DND-41 (cell line): ENCODE measurements around the gene THSD7A.

Experiments used
- CTCF ChIP-seq: IDR thresholded peaks from 2 replicates; pipeline ENCODE4 v1.5.1; 2012; ENCODE audit warnings: borderline replicate concordance, low read length, moderate library complexity, mild to moderate bottlenecking; ENCODE audit not compliant: poor library complexity, severe bottlenecking; ENCODE audit errors: extremely low read depth
- EZH2 ChIP-seq: IDR thresholded peaks from 3 replicates; pipeline ENCODE4 v1.6.1; 2012; ENCODE audit warnings: borderline replicate concordance, low read depth, mild to moderate bottlenecking, moderate library complexity, low read length, inconsistent platforms; ENCODE audit not compliant: severe bottlenecking

GRCh38 chr7:11335947-11336346 is 496.1 kb downstream of the THSD7A start:
- TF ChIP-seq CTCF (no peak), EZH2 (no peak)
